WI38 (cell line): Measurements from ENCODE around the gene DHX34.
"Not testable (repeated sequence)": the region's sequence is repeated elsewhere in the genome, so short reads cannot be mapped to it uniquely, and the experiment has no call there.

ENCODE experiments used
- H3K4me3 ChIP-seq: 2 replicates; pipeline ENCODE4 v1.5.1; 2011; ENCODE audit warnings: low read depth, mild to moderate bottlenecking, control low read depth, low read length
- CTCF ChIP-seq: IDR thresholded peaks from 2 replicates; pipeline ENCODE4 v1.5.1; 2012; ENCODE audit warnings: low read depth, mild to moderate bottlenecking, control low read depth, low read length

The DHX34 gene

GRCh38 chr19:47330466-47330869 is 18.6 kb upstream of the DHX34 start:
- H3K4me3 ChIP-seq, result 0 out of 2 replicates have a peak overlapping the region, but pooled peaks have one; percentile 20
- TF ChIP-seq CTCF, result no peak

- H3K4me3 ChIP-seq, result no peak overlapping the region
- TF ChIP-seq CTCF, result no peak
Measured at GRCh38 chr19:47331490-47331889, 17.6 kb upstream of the DHX34 start.

GRCh38 chr19:47331931-47332547 is 17.1 kb upstream of the DHX34 start, which contains the start of gene C5AR2:
Gene C5AR2 (plus strand): TSS chr19:47332175. CDS start chr19:47340800, 8,625 bp downstream.
- H3K4me3 ChIP-seq, result no peak within 1 kb of the TSS
- TF ChIP-seq CTCF, result no peak

GRCh38 chr19:47336765-47337718 is 12.1 kb upstream of the DHX34 start:
- H3K4me3 ChIP-seq, result not testable (repeated sequence)

- no peak overlapping the region for H3K4me3 ChIP-seq
- TF ChIP-seq CTCF, result no peak
Measured at GRCh38 chr19:47339196-47339880, 9.8 kb upstream of the DHX34 start.

- no peak for TF ChIP-seq CTCF
- H3K4me3 ChIP-seq, result no peak overlapping the region
Measured at GRCh38 chr19:47340477-47341208, 8.5 kb upstream of the DHX34 start.

GRCh38 chr19:47341734-47342133 is 7.4 kb upstream of the DHX34 start:
- no peak for TF ChIP-seq CTCF
- H3K4me3 ChIP-seq, result no peak overlapping the region
